Left renal pelvis (tissue), 4 donors: Measurements from ENCODE around the gene OR13C3. TPM values are rescaled to one million over a fixed set of nuclear protein-coding genes. Genes with fewer than 3 reads are reported as not detected.
"Not testable (repeated sequence)": the region's sequence is repeated elsewhere in the genome, so short reads cannot be mapped to it uniquely, and the experiment has no call there.

ENCODE experiments used
- DNase-seq, 4 donors: peaks; one replicate each; pipeline ENCODE4 v3.0.0-alpha.2; 2013; ENCODE audit warnings: low read depth in 4 of 4, low spot score in 3 of 4
- polyA plus RNA-seq, 4 donors: library from polyadenylated mRNA; unstranded; fragments of 120-200 nt; gene quantifications; one replicate each; pipeline ENCODE4 v1.2.1, GENCODE V29; 2013; ENCODE audit not compliant: insufficient read length in 4 of 4

OR13C3 gene
- polyA plus RNA-seq, result not detected

DNA sequence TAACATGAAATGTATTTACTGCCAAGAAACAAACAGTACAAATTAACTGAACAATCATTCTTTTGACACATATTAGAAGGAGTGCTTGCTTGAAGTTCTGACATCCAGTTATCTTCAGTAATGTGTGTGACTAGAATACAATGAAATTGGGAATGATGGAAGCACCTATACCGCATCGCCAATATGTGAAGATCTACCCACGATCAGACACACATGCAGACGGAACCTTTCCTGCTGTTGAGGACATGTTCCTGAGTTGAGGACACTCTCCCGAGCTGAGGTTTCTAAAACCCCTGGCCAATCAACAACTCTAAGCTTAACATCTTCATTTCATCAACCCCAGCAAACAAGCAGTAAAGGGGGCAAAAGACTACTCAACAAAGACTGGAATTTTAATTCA is at the start of gene OR13C3:
OR13C3 (minus strand) TSS at position 101 of the 400 bp plus-strand sequence. CDS start 133 bp downstream, outside the sequence.
- DNase-seq, result no peak

DNA sequence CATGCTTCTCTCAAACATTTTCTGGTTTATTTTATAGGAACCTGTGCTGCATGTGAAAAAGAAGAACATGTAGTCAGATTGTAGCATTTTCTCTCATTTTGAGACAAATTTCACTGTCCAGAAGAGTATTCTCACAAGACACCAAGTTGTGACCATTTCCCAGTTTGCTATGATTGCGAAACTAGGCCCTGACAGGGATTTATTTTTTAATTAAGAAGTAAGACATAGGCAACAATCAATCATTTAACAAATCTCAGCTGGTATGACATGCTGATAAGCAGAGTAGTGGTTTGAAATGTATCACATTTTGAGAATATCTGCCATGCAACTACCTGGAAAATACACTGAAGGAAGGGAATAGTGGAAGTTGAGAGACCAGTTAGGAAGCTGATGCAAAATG is 43.9 kb upstream of the OR13C3 start:
- no peak for DNase-seq

DNA sequence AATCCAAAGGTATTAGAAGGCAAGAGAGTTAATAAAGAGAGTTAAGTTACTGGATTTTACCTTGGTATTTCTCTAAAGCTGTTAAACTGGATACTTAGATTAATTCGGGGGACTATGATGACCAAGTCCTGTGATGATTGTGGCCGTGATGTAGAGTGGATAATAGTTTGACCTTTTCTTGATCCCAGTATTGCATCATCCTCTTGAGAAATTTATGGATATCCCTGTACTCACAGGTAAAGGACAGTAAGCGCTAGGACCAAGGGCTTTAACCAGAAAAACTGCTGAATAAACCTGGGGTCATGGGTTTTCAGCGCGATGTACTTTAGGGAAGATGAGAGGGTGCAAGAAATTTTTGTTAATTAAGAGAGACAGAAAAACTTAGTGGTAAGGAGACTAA is 40.6 kb upstream of the OR13C3 start:
- no peak for DNase-seq

DNA sequence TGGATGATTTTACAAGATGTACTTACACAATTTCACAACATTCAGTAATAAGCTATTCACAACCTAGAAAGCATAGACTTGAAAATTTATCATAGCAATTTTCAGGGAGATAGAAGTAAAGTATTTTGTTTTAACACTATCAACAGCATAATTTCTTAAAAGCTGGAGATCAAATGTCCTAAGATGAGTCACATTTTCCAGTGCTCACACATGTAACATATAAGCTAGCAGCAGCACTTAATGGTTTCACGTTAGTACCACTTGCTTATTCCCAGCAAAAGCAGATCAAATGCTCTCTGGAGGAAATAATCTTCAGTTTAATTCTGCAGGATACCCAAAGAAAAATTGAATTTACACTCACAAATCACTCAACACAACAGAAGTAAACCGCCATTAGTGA is 38.8 kb upstream of the OR13C3 start:
- no peak for DNase-seq

DNA sequence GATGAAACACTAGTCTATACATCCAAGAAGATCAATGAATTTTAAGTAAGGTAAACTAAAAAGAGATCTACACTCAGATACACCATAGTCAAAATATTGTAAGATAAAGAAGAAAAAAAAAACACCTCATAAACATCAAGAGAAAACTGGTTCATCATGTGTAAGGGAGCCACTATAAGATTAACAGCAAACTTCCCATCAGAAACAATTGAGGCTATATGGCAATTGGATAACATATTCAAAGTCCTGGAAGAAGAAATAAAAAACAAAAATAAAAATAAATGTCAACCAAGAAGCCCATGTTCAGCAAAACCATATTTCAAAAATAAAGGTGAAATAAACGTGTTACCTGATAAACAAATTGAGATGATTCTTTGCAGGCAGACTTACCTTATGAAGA is 36.0 kb upstream of the OR13C3 start:
- no peak for DNase-seq

DNA sequence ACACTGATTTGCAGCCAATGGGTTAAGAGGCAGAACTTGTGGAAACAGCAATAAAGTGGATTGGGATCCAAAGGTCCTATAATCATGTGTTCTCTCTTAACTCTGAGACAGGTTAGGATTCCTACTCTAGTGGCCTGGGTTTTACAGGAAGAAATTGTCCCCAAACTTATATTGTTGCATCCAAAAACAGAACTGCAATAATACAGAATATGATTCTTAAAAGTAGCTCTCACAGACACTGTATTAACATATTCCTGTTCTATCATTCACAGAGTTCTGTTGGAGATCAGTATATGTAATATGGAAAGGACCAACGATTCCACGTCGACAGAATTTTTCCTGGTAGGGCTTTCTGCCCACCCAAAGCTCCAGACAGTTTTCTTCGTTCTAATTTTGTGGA is 32.2 kb upstream of the OR13C3 start, which contains the start of gene OR13C8:
OR13C8 (plus strand) TSS at position 301 of the 400 bp plus-strand sequence; CDS start at position 301, 0 bp downstream.
- DNase-seq, result no peak

DNA sequence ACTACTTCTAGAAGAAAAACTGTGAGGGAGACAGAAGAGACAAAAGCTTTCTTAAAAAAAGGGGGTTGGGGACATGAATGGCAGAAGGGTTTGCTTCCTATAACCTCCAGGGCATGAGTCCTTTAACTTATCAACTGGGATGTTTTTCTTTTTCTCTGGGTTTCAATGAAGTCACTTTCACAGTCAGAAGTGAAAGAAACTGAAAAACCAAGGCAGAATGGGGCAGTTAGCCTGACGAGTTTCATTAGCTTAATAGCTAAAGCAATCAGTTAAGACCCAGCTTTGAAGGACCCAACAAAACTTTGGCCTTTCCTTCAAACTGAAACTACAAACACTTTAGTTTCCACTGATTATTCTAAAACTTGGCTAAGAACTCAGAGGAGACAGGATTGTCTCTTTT is 27.7 kb upstream of the OR13C3 start:
- DNase-seq, result no peak

DNA sequence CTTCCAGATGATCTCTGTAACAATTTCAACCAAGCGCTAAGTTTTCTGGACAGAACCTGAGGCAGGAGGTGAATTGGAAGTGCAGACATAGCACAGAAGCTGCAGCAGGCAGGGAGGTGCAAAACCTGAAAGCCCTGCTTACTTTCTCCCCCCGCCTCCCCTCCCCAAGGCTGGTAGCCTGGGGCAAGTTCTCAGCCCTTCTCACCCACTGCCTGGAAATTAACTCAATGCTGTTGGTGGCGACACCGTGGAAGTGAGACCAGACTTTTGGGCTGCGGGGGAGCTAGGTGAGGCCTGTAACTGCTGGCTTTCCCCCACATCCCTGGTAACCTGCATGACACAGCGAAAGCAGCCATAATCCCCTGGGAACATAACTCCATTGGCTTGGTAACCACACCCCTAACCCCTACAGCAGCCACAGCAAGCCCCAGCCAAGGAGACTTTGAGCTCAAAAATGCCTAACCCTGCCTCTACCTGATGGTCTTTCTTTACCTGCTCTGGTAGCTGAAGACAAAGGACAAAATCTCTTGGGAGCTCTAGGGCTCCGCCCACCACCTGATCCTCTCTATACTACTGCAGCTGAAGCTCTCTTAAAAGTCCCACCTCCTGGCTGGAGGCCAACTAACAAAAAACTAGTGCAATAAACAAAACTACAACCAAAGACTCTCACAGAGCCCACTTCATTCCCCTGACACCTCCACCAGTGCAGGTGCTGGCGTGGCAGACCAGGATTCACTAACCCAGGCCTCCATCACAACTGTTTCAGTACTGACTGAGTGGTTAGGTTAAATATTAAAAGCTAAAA is 20.4 kb upstream of the OR13C3 start:
- DNase-seq, result no peak

DNA sequence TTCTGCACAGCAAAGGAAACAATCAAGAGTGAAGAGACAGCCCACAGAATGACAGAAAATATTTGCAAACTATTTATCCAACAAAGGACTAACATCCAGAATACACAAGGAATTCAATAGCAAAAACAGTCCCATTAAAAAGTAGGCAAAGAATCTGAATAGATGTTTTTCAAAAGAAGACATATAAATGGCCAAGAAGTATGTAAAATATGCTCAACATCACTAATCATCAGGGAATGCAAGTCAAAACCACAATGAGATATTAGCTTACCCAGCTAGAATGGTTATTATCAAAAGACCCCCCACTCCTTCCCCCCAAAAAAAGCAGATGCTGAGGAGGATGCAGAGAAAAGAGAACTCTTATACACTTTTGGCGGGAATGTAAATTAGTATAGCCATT is 18.9 kb upstream of the OR13C3 start:
- DNase-seq, result no peak

DNA sequence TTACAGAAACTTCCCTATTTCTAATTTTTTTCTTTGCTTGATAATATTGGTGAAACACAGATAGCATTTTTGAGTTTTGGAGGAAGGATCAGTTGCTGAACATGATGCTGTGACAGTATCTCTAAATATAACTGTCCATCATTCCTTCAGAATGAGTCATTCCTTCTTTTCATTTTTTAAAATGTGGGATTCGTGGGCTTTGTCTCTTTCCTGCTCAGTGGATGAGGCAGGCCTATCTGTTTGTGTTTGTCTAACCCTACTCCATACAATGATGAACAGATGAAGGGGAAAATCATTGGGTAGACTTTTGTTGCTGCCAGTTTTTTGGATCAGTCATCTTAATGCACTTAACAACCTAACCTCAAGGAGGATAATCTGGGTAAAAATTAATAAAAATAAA is 16.6 kb upstream of the OR13C3 start:
- no peak for DNase-seq

DNA sequence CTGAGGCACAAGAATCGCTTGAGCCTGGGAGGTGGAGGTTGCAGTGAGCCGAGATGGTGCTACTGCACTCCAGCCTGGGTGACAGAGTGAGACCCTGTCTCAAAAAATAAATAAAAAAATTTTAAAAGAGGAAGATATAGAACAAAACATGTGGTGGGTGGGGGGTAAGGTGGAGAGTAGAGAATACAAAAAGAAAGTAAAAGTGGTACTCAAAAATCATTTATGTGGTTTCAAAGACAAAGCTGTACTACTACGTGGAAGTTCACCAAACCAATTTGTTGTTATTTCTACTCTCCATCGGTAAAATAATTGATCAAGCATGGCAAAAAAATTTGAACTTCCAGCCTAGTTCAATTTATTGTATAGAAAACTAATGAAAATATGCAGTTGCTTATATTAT is 8.0 kb upstream of the OR13C3 start:
- no peak for DNase-seq

DNA sequence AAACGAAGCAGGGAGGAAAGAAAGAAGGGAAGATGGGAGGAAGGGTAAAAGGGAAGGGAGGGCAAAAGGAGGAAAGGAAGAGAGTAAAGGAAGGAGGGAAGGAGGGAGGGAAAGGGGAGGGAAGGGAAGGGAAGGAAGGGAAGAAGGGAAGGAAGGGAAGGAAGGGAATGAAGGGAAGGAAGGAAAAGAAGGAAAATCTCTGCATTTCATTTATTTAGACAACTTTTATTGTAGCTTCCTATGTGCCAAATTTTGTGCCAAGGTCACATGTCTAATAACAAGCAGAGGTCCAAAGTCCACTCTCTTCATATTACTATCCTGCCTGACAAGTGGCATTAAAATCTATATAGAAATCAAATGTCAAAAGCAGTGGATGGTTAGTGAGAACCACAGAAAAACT is 2.6 kb upstream of the OR13C3 start:
- no peak for DNase-seq

DNA sequence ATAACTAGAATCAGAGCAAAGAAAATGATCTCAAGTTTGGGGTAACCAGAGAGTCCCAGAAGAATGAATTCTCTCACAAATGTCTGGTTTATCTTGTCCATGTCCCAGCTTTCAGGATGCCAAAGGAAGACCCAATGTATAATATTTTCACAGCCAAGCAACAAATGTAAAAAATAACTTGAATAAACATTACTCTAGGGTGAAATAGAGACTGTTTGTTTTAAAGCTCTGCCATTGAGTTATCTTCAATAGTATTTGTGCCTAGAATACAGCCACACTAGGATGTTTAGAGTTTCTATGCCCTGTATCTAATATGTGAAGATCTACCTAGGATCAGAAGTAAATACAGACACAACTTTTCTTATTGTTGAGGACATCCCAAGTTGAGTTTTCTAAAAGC is 9.5 kb downstream of the OR13C3 start, which contains the start of gene OR13C4:
OR13C4 (minus strand) TSS at position 101 of the 400 bp plus-strand sequence; CDS start at position 101, 0 bp downstream.
- DNase-seq, result no peak

DNA sequence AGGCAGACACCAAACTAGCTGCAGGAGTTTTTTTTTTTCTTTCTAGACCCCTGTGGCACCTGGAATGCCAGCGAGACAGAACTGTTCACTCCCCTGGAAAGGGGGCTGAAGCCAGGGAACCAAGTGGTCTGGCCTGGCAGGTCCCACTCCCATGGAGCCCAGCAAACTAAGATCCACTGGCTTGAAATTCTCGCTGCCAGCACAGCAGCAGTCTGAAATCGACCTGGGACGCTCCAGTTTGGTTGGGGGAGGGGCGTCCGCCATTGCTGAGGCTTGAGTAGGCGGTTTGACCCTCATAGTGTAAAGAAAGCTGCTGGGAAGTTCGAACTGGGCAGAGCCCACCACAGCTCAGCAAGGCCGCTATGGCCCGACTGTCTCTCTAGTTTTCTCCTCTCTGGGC is 16.4 kb downstream of the OR13C3 start:
- not testable (repeated sequence) for DNase-seq

DNA sequence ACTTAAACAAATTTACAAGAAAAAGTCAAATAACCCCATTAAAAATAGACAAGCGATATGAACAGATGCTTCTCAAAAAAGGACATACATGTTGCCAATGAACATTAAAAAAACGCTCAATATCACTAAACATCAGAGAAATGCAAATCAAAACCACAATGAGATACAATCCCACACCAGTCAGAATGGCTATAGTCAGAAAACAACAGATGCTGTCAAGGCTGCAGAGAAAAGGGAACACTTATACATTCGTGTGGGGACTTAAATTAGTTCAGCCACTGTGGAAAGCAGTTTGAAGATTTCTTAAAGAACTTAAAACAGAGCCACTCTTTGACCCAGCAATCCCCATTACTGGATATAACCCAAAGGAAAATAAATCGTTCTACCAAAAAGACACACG is 21.8 kb downstream of the OR13C3 start:
- DNase-seq, result no peak

DNA sequence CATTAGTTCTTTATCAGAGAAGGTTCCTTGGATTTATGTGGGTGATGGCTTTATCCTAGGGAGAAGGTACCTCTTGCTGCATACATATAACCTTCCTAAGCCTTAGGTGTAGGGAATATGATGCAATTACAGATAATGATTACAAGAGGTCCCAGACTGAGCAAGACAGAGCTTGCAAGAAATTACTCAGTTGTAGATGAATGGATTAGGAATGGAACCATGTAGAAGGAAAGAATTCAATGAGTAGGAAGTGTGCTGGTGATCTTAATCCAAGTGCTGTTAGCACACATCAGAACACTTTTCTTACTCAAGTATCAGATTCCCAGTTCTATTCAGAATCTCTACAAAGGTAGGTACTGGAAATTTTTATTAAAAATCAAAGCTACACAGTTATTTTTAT is 30.1 kb downstream of the OR13C3 start:
- DNase-seq, result no peak

DNA sequence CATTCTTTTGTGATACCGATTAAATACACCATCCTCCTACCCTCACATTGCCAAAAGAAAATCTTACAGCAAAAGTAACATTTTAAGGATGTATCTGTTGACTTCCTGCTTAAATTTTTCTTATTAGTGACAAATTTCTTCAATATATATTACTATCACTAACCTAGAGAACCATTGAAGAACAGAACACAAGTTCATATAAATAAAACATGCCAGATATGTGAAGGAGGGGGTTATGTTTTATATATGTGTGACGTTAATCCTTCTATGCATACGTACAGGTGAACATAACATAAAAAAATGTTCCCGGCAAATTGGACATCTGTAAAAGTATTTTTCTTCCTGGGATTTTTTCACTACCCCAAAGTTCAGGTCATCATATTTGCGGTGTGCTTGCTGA is 32.7 kb downstream of the OR13C3 start, which contains the start of gene OR13F1:
OR13F1 (plus strand) TSS at position 301 of the 400 bp plus-strand sequence; CDS start at position 301, 0 bp downstream.
- DNase-seq, result no peak

DNA sequence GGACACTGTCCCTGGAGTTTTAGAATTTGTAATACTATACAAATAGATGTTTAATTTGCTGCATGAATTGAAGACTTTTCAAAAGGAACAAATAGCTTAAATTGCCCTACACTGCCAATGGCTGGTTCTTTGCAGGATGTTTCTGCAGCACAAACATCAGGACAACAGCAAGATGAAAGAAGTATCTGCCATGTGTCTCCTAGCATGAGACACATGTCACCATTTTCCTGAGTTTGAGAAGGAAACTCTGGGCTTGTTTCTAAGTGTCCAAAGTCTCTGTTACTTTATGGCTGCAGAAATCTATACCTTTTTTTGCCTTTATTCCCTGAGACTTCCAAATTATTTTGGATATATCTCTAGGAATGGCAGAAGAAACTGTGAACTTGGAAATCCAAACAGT is 33.2 kb downstream of the OR13C3 start:
- DNase-seq, result no peak

DNA sequence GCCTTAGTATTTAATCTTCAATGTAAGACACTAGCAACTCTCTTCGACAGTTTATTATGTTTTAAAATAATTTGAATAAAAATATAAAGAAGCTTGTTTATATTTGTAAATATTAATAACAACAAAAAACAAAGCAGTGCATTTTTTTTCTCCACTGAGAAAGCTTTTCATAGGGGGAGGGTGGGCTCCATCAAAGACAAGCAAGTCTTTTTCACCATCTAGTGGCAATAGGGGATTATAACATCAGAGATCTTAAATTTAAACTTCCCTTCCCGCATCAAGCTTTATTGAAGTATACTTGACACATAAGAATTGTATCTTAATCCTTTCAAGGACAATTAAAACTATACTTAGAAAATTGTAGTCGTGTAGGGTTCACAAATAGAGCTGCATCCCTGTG is 41.8 kb downstream of the OR13C3 start:
- DNase-seq, result no peak
